WERI-Rb-1 (cell line): ENCODE measurements around the gene L3MBTL1.

Experiments used
- DNase-seq: peaks from one replicate; pipeline ENCODE4 v3.0.0-alpha.2; 2020
- H3K27ac ChIP-seq: fragments of 250-450 bp; sonication (Bioruptor Pico); 2 replicates; pipeline ENCODE4 v1.5.1; 2020; ENCODE audit warnings: mild to moderate bottlenecking, moderate library complexity
- H3K27me3 ChIP-seq: fragments of 250-450 bp; sonication (Bioruptor Pico); 2 replicates; pipeline ENCODE4 v1.5.1; 2021; ENCODE audit warnings: mild to moderate bottlenecking, low read depth, moderate library complexity; ENCODE audit not compliant: insufficient read depth, severe bottlenecking
- H3K36me3 ChIP-seq: fragments of 250-450 bp; sonication (Bioruptor Pico); 2 replicates; pipeline ENCODE4 v1.5.1; 2020; ENCODE audit warnings: mild to moderate bottlenecking, moderate library complexity
- H3K4me3 ChIP-seq: 2 replicates; pipeline ENCODE4 v1.5.1; 2011; ENCODE audit warnings: low read depth, mild to moderate bottlenecking, control low read depth, low read length
- H3K9me3 ChIP-seq: fragments of 250-450 bp; sonication (Bioruptor Pico); 2 replicates; pipeline ENCODE4 v1.5.1; 2021; ENCODE audit warnings: mild to moderate bottlenecking, moderate library complexity; ENCODE audit not compliant: severe bottlenecking
- CTCF ChIP-seq: IDR thresholded peaks from 2 replicates; pipeline ENCODE4 v1.5.1; 2011; ENCODE audit warnings: low read depth, mild to moderate bottlenecking, control low read depth, inconsistent platforms, low read length

Gene L3MBTL1

DNA sequence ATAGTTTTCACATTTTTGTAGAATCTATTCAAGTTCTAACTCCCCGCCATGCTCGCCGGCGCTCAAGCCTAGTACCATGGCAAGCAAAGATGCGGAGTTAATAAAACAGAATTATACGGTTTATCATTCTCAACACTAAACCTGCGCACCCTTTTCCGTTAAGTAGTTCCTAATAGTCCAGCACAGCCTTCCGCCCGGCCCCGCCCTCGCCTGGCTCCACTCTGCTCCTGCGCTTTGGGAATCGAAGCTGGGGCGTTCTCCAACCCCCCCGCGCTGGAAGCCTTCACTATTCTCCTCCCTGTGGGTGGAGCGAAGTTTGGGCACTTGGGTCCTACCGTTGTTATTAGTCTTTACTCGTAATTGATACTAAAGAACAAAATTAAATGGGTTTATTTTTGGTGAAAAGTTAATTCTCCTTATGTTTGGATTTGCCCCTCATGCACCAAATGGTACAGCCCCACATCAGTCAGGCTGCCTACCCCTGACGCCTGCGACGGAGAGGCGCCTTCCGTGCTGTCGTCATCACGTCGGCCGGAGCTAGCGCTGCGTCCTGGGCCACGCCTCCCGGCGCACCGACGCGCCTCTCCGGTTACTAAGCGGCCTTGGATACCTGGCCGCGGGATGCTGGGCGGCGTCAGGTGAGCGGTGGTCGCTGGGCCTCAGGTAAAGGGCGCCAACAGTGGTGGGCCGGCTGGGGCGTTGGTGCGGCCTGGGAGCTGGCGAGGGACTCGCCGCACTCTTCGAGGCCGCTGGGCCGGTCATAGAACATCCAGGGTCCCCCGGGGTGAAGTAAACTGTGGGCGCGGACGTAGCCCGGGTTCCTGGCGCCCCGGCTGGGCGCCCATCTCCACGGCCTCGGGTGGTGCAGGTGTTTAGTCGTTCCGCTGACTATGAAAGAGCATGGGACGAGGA is 83.2 kb downstream of the L3MBTL1 start, which contains the start of gene IFT52:
IFT52 (plus strand) TSS at position 546 of the 912 bp plus-strand sequence. CDS start 3,762 bp downstream, outside the sequence.
- Histone ChIP-seq H3K9me3 (no peaks in the 10 kb centered on the region), H3K27ac (peak within 1 kb of the TSS; percentile 92), H3K4me3 (peak within 1 kb of the TSS; percentile 74), H3K27me3 (no peaks in the 10 kb centered on the region), H3K36me3 (peaks cover 16% of the 10 kb centered on the region)
- TF ChIP-seq CTCF: no peak
- DNase-seq: peak; percentile 93
